Left lung (tissue), 10 donors: Measurements from ENCODE around the gene STAMBPL1. TPM values are rescaled to one million over a fixed set of nuclear protein-coding genes. Genes with fewer than 3 reads are reported as not detected.
"Not testable (repeated sequence)": the region's sequence is repeated elsewhere in the genome, so short reads cannot be mapped to it uniquely, and the experiment has no call there.

Experiments used
- ATAC-seq: fragments of 200-7000 bp; cut with Tn5 transposase; one replicate; pipeline ENCODE4 v1.9.1; 2020; ENCODE audit warnings: moderate library complexity
- DNase-seq, 4 donors: peaks; one replicate each; pipeline ENCODE4 v3.0.0-alpha.2; 2013 to 2020
- H3K27ac ChIP-seq, 2 donors: fragments of 200-600 bp; sonication (generic) in 1 of 2; one replicate each; pipeline versions ENCODE4 v1.5.0 to v1.8.0; 2020 to 2021
- H3K27me3 ChIP-seq, 2 donors: fragments of 200-600 bp; sonication (generic) in 1 of 2; one replicate each; pipeline versions ENCODE4 v1.5.0 to v1.8.0; 2020 to 2021
- H3K36me3 ChIP-seq, 2 donors: fragments of 200-600 bp; sonication (generic) in 1 of 2; one replicate each; pipeline versions ENCODE4 v1.5.0 to v1.8.0; 2020 to 2021
- H3K4me1 ChIP-seq, 2 donors: fragments of 200-600 bp; one replicate each; pipeline ENCODE4 v1.8.0; 2021
- H3K4me3 ChIP-seq, 2 donors: fragments of 200-600 bp; sonication (generic) in 1 of 2; one replicate each; pipeline versions ENCODE4 v1.5.0 to v1.8.0; 2020 to 2021; ENCODE audit warnings: mild to moderate bottlenecking in 1 of 2
- H3K9me3 ChIP-seq, 2 donors: fragments of 200-600 bp; sonication (generic) in 1 of 2; one replicate each; pipeline versions ENCODE4 v1.5.0 to v1.8.0; 2020 to 2021
- CTCF ChIP-seq, 2 donors: fragments of 200-600 bp; sonication (generic) in 1 of 2; IDR thresholded peaks; one replicate each; pipeline versions ENCODE4 v1.5.0 to v1.8.0; 2021; ENCODE audit warnings: antibody characterized with exemption in 2 of 2
- intact Hi-C, 2 donors: fragments of 100-400 bp; cut with DNase I; formaldehyde crosslinking; loops; one replicate each; pipeline versions ENCODE4 v1.11.2 to v1.14.2; 2022
- polyA plus RNA-seq, 6 donors: library from polyadenylated mRNA; unstranded; fragments of 120-200 nt; gene quantifications; one replicate each; pipeline ENCODE4 v1.2.1, GENCODE V29; 2013; ENCODE audit not compliant: insufficient read length in 6 of 6
- total RNA-seq, 2 donors: library from RNA; stranded (reverse); fragmentation: NEBNext Ultra II Directional; extraction: Animal tissue kit (Norgen Biotek cat#: 25700); gene quantifications; one replicate each; pipeline ENCODE4 v1.2.1, GENCODE V29; 2021
- donor health status: DM: no; HTN: yes; CAD: no.
- donor health status: DM: no; HTN: no; CAD: no.

STAMBPL1 gene
- total and polyA plus RNA-seq, 8 donors: 7.5 to 13.4 (median 11.4) TPM

DNA sequence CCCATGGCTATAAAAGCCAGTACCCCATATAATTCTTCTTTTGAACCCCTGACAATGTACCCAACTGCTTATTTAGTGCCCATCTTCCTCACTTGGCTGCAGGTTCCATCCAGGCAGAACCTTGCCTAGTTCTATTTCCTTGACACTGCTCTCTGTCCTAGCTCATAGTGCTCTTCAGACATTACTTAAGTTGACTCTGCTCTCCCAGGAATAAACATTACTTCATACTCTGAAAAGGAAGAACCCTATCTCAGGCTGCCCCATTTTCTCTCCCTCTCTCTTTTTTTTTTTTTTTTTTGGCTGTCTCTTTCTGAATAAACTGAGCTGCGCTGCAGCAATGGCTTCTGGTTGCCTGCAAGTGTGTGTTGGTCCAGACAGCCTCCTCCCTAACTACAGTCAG lies 51.5 kb downstream of the STAMBPL1 start:
- no peak for TF ChIP-seq CTCF (IDR thresholded peaks at IDR 0.05)
- intact Hi-C loops: loop anchor here in 1 of 2 donors (5.0 kb wide), 1 partner anchor 94 kb away; no protein-coding TSS in a partner anchor
- H3K27me3 ChIP-seq: no peaks in the 10 kb centered on the region
- no peaks in the 10 kb centered on the region for H3K9me3 ChIP-seq
- no peak overlapping the region for H3K27ac ChIP-seq
- ATAC-seq (no peak), DNase-seq (no peak)
- H3K36me3 ChIP-seq: no peaks in the 10 kb centered on the region
- peaks cover 0 to 27% of the 10 kb centered on the region in 2 donors for H3K4me1 ChIP-seq
- H3K4me3 ChIP-seq: no peak overlapping the region

- not testable (repeated sequence) for DNase-seq, ATAC-seq, H3K27ac ChIP-seq, H3K27me3 ChIP-seq, H3K4me3 ChIP-seq, H3K9me3 ChIP-seq, H3K36me3 ChIP-seq
- intact Hi-C loops: loop anchor here in 1 of 2 donors (5.0 kb wide), 1 partner anchor 95 kb away; no protein-coding TSS in a partner anchor
- H3K4me1 ChIP-seq: peaks cover 0 to 22% of the 10 kb centered on the region in 2 donors
Measured at GRCh38 chr10:88932029-88932428, 52.0 kb downstream of the STAMBPL1 start.

GRCh38 chr10:88932539-88933256 lies 52.7 kb downstream of the STAMBPL1 start:
- peak in 3 of 4 donors; percentile 43 to 83 (median 64) for DNase-seq
- ATAC-seq: peak; percentile 89
- Histone ChIP-seq H3K36me3 (no peaks in the 10 kb centered on the region), H3K27ac (no peak overlapping the region), H3K4me1 (peaks cover 0 to 20% of the 10 kb centered on the region in 2 donors), H3K27me3 (no peaks in the 10 kb centered on the region), H3K4me3 (no peak overlapping the region), H3K9me3 (no peaks in the 10 kb centered on the region)
- peak; percentile 85 to 86 for TF ChIP-seq CTCF (IDR thresholded peaks at IDR 0.05)
- intact Hi-C loops: loop anchor here in 1 of 2 donors (5.0 kb wide), 1 partner anchor 95 kb away; no protein-coding TSS in a partner anchor

DNA sequence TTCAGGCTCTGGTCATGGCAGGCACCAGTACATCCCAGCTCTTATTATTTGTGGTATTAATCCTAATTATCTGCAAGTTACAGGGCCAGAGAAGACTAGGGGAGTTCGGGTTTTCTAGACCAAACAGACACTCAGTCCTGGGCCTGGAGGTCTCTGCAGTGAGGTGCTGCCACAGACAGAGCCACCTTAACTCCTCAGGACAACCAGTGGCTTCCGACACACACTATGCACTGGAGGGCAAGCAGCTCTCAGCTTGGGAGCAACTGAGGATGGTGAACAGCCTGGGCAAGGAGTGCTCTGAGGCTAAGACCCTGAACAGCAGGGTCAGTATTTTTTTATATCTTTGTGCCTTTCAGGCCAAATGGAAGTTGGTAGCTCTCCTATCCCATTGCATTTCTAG lies 53.5 kb downstream of the STAMBPL1 start:
- no peak for DNase-seq
- no peaks in the 10 kb centered on the region for H3K9me3 ChIP-seq
- intact Hi-C loops: loop anchor here in 1 of 2 donors (5.0 kb wide), 1 partner anchor 96 kb away; no protein-coding TSS in a partner anchor
- no peak for TF ChIP-seq CTCF (IDR thresholded peaks at IDR 0.05)
- H3K27ac ChIP-seq: no peak overlapping the region
- H3K27me3 ChIP-seq: no peaks in the 10 kb centered on the region
- H3K4me3 ChIP-seq: no peak overlapping the region
- no peak for ATAC-seq
- peaks cover 0 to 20% of the 10 kb centered on the region in 2 donors for H3K4me1 ChIP-seq
- peaks cover 0 to 5% of the 10 kb centered on the region in 2 donors for H3K36me3 ChIP-seq

DNA sequence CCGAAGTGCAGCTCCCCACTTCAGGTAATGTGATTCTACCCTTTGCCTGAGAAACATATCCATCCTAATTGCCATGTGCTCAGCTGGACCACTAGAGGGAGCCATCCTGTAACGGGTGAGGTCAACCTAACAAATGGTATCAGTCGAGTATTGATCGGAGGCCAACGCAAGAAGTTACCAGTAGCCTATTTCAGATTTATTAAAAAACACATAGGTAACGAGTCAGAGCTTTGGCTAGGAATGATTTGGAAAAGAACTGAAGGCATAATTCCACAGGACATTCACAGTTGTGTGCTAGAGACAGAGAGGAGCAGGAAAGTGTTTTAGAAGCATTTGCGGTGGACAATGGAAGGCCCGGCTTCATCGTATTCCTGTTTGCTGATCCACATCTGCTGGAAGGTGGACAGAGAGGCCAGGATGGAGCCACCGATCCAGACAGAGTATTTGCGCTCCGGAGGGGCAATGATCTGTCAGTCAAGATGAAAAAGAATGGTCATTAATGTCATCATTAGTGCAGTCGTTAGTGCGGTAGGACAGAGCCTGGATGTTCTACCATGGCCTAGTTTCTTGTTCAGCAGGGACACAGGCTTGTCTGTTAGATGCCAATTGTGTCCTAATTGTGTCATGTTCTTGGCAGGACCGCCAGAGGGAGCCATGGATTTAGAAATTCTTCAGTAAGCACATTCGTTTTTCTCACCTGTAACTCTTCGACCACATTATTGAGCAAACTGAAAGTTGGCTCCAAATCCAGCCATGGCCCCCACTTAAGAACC lies 55.0 kb downstream of the STAMBPL1 start:
- Histone ChIP-seq H3K4me3 (no peak overlapping the region), H3K4me1 (peaks cover 0 to 20% of the 10 kb centered on the region in 2 donors), H3K9me3 (no peaks in the 10 kb centered on the region), H3K27ac (peak overlapping the region; percentile 0 to 28), H3K27me3 (no peaks in the 10 kb centered on the region), H3K36me3 (peaks cover 0 to 9% of the 10 kb centered on the region in 2 donors)
- peak; percentile 73 to 83 for TF ChIP-seq CTCF (IDR thresholded peaks at IDR 0.05)
- ATAC-seq (peak; percentile 88), DNase-seq (peak in 3 of 4 donors; percentile 61 to 87 (median 70))
- intact Hi-C loops: loop anchor here in 1 of 2 donors (5.0 kb wide), 3 partner anchors 52 to 282 kb away; no protein-coding TSS in a partner anchor
